ENCODE measurements around the gene NUP210L.
"Not testable (repeated sequence)": the region's sequence is repeated elsewhere in the genome, so short reads cannot be mapped to it uniquely, and the experiment has no call there.

NUP210L gene

DNA sequence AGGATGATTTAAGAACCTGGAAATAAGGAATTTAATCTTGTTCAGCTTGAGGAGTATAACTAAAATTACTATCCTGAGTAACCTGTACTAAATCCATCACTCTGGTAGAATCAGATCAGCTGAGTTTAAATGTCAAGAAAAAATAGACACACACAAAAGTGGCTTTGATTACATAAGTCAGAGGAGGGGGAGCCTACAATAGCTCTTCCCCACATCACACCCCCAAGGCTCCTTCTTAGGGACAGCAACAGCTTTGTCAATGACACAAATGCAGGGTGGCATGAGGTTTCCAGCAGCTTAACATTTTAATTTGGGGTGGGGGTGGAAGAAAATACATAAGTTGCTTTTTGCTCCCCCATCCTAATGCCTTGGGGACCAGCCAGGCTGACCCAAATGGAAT lies 12.6 kb upstream of the NUP210L start:
- no peak for DNase-seq

GRCh38 chr1:154166207-154166606 lies 11.3 kb upstream of the NUP210L start:
- DNase-seq = no peak

DNA sequence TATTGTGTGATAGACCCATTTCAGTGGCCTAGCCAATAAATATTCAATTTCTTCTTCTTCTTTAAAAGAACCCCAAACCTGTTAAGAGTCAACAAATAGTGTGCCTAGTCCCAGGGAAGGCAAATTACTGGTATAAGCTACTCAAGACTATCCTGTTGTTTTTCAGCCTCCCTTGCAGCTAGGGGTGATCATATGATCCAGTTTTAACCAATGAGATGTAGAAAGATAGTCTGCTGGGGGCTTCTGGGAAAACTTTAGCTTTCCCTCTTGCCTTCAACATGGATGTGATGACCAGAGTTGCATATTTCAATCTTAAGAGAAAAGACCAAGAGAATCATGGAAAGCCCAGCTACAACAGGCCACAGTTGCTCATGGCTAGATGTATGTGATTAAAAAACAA lies 4.7 kb upstream of the NUP210L start:
- no peak for DNase-seq

DNA sequence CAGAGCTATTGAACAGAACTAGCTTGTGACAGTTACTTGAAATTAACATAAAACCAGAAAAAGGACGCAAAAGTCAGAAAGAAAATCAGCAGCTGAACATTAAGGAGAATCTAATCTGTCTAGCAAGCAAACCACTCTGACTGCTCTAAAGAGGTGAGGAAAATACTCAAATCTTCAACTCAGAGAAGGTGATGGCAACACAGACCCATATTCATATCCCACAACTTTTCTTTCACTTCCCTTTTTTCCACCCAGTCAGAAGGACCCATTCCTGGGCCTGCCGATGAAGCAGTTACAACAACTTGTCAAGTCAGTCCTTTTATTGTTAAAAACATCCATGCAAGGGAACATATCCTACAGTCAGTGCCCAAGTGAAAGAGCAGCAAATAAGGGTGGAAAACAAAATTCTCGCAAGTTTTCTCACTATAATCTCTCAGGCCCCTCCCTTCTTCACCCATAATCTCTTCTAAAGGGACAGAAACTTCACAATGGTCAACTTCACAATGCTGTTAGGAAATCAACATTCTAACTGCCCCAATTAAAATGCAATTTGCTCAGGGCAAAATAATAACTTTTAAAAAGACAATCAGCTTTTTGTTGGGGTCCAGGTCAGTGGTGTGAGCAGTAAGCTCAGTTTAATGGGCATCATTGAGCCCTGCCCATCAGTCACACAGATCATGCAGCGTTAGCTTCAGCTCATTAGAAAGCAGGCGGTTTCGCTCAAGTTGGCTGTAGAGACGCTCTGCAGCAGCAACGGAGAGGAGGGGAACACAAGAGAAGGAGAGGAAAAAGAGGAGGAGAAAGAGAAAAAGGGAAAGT lies 3.6 kb upstream of the NUP210L start:
- DNase-seq = no peak

GRCh38 chr1:154157520-154158306 lies 2.8 kb upstream of the NUP210L start:
- DNase-seq = no peak

DNA sequence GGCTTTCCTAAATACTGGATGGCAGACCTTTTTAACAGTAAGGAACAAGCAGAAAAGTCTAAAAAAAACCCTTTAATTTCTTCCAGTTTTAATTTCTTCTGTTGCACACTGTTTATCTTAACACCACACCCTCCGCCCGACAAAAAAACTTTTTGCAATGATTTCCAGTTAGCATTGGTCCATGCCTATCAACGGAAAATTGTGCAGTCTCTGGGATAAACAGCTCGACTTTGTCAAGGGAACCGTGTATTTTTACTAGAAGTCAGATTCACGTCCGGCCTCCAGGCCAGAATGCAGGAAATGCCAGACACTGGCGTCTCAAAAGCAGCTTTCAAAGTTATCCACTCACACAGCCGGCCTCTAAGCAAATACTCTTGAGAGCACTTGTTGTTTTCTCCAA lies 378 bp upstream of the NUP210L start:
- no peak for DNase-seq

DNA sequence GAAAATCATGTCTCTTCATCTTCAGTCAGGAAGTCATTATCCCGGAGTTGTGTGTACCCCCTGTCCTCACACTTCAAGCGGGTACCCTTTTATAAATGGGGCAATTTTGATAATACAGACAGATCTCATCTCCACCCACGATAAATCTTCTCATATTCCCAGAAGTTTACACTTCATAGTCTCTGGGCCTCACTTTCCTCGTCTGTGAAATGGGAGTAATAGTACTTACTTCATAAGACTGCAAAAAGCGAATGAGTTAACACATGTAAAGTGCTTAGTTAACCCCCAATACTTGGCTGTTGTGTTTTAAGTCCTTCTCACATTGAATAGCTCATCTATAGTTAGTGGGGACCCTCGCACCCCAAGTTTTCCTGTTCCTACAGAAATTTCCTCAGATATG lies 820 bp downstream of the NUP210L start:
- DNase-seq = no peak

- DNase-seq = no peak
Measured at GRCh38 chr1:154151311-154151710, 3.6 kb downstream of the NUP210L start.

GRCh38 chr1:154148807-154149206 lies 6.1 kb downstream of the NUP210L start:
- no peak for DNase-seq

GRCh38 chr1:154147505-154147904 lies 7.4 kb downstream of the NUP210L start:
- not testable (repeated sequence) for DNase-seq

DNA sequence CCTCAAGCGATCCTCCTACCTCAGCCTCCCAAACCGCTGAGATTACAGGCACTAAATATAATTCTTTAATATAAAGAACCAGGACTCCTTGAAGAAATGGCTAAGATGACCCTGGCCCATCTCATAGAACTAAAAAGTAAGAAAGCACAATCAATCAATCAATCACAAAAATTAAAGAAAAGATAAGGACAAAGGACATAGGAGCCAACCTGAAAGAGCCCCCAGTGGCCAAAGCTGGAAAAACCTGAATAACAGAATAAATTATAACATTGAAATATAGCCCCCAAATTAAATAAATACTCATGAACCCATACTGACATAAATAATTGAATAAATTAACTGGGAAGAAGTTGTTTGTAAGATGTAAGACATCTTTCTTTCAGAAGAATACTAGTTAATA lies 8.9 kb downstream of the NUP210L start:
- no peak for DNase-seq

GRCh38 chr1:154142358-154142757 lies 12.5 kb downstream of the NUP210L start:
- DNase-seq = no peak

DNA sequence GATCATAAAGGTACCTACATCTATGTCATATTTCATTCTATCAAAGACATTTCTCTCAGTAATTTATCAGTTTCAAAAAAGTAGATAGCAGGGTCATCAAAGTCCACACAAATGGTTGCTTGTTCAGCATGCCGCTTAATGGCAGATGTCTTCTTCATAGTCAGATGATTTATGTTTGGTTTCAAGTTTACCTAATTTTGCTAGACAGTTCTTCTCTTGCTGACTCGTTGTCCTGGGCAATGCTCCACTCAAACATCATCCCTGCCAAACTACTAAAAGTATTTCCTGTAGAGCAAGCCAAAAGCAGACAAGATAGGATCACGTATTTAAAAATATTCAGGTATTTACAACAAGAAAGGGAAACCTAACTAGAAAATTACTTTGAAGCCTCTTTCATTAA lies 13.6 kb downstream of the NUP210L start:
- DNase-seq = no peak

GRCh38 chr1:154137888-154138287 lies 17.0 kb downstream of the NUP210L start:
- no peak for DNase-seq

DNA sequence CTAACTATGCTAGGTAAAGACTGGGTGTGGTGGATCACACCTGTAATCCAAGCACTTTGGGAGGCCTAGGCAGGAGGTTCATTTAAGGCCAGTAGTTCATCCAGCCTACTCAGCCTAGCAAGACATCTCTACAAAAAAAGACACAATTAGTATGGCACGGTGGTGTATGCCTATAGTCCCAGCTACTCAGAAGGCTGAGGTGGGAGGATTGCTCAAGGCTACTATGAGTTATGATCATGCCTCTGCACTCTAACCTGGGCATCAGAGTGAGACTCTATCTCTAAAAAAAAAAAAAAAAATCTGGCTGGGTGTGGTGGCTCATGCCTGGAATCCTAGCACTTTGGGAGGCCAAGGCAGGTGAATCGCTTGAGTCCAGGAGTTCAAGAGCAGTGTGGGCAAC lies 21.6 kb downstream of the NUP210L start:
- DNase-seq = no peak

DNA sequence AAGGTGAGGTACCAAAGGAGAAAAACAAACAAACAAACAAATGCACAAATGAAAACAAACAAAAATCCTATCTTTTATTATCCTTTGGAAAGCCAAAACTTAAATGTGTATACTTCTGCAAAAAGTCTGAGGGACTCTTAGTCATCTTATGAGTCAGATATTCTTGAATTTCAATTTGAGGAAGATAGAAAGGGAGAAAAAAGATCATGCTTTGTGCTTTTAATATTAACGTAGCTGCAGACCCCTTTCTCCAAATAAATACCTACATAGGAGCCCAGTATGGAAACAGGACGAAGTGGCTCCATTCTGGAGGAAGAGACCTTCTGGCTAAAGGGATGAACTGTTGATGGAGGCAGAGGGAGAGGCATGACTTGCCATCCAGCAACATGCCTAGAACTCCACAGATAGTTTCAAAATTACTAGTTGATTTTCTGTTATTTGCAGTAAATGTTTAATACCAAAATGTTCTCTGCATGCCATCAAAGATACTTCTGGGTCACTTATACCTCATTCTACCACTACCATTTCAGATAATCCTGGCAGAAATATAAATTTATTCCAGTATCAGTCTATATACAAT lies 25.4 kb downstream of the NUP210L start:
- no peak for DNase-seq

GRCh38 chr1:154123205-154123604 lies 31.7 kb downstream of the NUP210L start:
- DNase-seq = not testable (repeated sequence)

GRCh38 chr1:154117642-154118041 lies 37.2 kb downstream of the NUP210L start:
- no peak for DNase-seq

DNA sequence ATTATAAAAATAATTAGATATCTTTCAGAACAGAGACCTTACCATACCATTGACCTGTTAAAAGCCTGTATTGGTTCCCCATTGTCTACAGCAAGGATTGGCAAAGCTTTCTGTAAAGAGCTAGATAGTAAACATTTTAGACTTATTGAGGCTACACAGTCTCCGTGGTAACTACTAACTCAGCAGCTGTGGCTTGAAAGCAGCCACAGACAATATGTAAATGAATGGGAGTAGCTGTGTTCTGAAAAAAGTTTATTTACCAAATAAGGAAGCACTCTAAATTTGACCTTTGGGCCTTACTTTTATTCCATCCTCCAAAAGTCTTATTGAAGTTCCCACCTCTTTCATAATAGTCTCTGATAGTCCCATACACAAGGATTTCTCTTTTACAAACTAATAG lies 39.7 kb downstream of the NUP210L start:
- no peak for DNase-seq

DNA sequence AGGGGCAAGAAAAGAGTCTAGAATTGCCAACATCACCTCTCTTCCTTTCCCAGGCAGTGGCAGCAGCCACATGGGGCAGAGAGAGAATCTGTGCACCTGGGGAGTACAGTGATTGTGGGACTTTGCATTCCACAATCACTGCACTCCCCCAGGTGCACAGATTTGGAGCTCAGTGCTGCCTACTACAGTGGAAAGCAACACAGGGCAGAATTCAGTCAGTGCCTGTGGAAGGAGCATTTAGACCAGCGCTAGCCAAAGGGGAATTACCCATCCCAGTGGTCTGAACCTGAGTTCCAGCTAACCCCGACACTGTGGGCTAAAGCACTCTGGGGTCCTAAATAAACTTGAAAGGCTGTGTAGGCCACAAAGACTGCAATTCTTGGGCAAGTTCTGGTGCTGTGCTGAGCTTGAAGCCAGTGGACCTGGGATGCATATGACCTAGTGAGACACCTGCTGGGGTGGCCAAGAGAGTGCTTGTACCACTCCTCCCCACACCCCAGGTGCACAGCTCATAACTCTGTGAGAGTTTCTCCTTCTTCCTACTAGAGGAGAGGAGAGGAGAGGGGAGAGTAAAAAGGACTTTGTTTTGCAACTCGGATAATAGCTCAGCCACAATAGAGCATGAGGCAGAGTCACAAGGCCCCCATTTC lies 50.3 kb downstream of the NUP210L start:
- DNase-seq = no peak

- not testable (repeated sequence) for DNase-seq
Measured at GRCh38 chr1:154100141-154100540, 54.7 kb downstream of the NUP210L start.

DNA sequence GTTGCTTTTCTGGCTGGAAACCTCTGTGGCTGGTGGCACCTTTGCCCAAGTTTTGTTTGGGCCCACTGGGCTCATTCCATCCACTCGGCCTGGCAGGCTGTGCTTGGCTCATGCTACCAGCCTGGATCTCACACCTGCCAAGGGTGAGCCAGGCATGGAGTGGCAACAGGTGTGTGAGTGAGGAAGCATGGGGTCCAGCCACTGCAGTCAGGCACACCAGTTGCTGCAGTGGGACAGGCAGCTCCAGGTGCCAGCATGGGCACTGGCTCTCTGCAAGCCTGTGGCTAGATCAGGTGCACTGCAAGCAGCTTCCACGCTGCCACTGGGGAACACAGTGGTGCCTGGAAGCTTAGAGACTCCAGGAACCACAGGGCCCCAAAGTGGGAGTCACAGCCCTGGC lies 57.0 kb downstream of the NUP210L start:
- DNase-seq = no peak

- DNase-seq = no peak
Measured at GRCh38 chr1:154095456-154096060, 59.3 kb downstream of the NUP210L start.
